Measurements from ENCODE around the gene MAP3K5.

Gene MAP3K5

GRCh38 chr6:136541395-136541794, 250.9 kb downstream of the MAP3K5 start:
- DNase-seq (ENCODE audit: low read depth): no peak

GRCh38 chr6:136539967-136540652, 252.2 kb downstream of the MAP3K5 start:
- no peak for DNase-seq (ENCODE audit: low read depth)

GRCh38 chr6:136538836-136539235, 253.4 kb downstream of the MAP3K5 start:
- no peak for DNase-seq (ENCODE audit: low read depth)

GRCh38 chr6:136535880-136536650, 256.2 kb downstream of the MAP3K5 start:
- DNase-seq (ENCODE audit: low read depth): no peak

- no peak for DNase-seq (ENCODE audit: low read depth)
Observed at GRCh38 chr6:136535017-136535765, 257.1 kb downstream of the MAP3K5 start.

- DNase-seq (ENCODE audit: low read depth): no peak
Observed at GRCh38 chr6:136534268-136534667, 258.0 kb downstream of the MAP3K5 start.

- DNase-seq (ENCODE audit: low read depth): no peak
Observed at GRCh38 chr6:136533487-136533886, 258.8 kb downstream of the MAP3K5 start.

GRCh38 chr6:136532030-136532429, 260.2 kb downstream of the MAP3K5 start:
- DNase-seq (ENCODE audit: low read depth): no peak

- DNase-seq (ENCODE audit: low read depth): no peak
Observed at GRCh38 chr6:136529710-136530109, 262.6 kb downstream of the MAP3K5 start.

GRCh38 chr6:136528477-136528876, 263.8 kb downstream of the MAP3K5 start:
- DNase-seq (ENCODE audit: low read depth): no peak

- DNase-seq (ENCODE audit: low read depth): no peak
Observed at GRCh38 chr6:136527831-136528230, 264.4 kb downstream of the MAP3K5 start.

- no peak for DNase-seq (ENCODE audit: low read depth)
Observed at GRCh38 chr6:136526937-136527336, 265.3 kb downstream of the MAP3K5 start.

- DNase-seq (ENCODE audit: low read depth): no peak
Observed at GRCh38 chr6:136526196-136526930, 265.9 kb downstream of the MAP3K5 start.

GRCh38 chr6:136525586-136526195, 266.6 kb downstream of the MAP3K5 start:
- DNase-seq (ENCODE audit: low read depth): no peak

- DNase-seq (ENCODE audit: low read depth): no peak
Observed at GRCh38 chr6:136524936-136525413, 267.3 kb downstream of the MAP3K5 start.

- no peak for DNase-seq (ENCODE audit: low read depth)
Observed at GRCh38 chr6:136524339-136524935, 267.8 kb downstream of the MAP3K5 start.

GRCh38 chr6:136523196-136523595, 269.1 kb downstream of the MAP3K5 start:
- DNase-seq (ENCODE audit: low read depth): no peak

GRCh38 chr6:136522636-136523035, 269.6 kb downstream of the MAP3K5 start:
- no peak for DNase-seq (ENCODE audit: low read depth)

GRCh38 chr6:136521911-136522310, 270.4 kb downstream of the MAP3K5 start:
- DNase-seq (ENCODE audit: low read depth): no peak

- no peak for DNase-seq (ENCODE audit: low read depth)
Observed at GRCh38 chr6:136521427-136521826, 270.9 kb downstream of the MAP3K5 start.

- DNase-seq (ENCODE audit: low read depth): no peak
Observed at GRCh38 chr6:136520517-136520916, 271.8 kb downstream of the MAP3K5 start.

All from CMK (cell line).